OCI-LY3 (cell line): ENCODE results near the gene TMIGD3.

Experiments used
- CTCF ChIP-seq: fragments of 200-600, 300-600 bp; sonication (generic); IDR thresholded peaks from 2 replicates; pipeline ENCODE4 v1.5.1; 2014; ENCODE audit warnings: antibody characterized with exemption, low read length, low read depth
- EZH2phosphoT487 ChIP-seq: fragments of 200-600 bp; shearing (Covaris generic); IDR thresholded peaks from 2 replicates; pipeline ENCODE4 v1.6.1; 2018; ENCODE audit warnings: antibody characterized with exemption, mixed run types, low read depth

- TF ChIP-seq CTCF (no peak), EZH2phosphoT487 (no peak)
Measured at GRCh38 chr1:111455642-111456031, 47.8 kb downstream of the TMIGD3 start.
